ENCODE measurements around the gene FBXO17. TPM values are rescaled to one million over a fixed set of nuclear protein-coding genes. Genes with fewer than 3 reads are reported as not detected.

The FBXO17 gene
- total and polyA plus RNA-seq, 4 donors = 19.7 to 31.9 (median 23.4) TPM

GRCh38 chr19:38924388-38924787, 51.2 kb downstream of the FBXO17 start (continued):
- TF ChIP-seq, protein P1, sequence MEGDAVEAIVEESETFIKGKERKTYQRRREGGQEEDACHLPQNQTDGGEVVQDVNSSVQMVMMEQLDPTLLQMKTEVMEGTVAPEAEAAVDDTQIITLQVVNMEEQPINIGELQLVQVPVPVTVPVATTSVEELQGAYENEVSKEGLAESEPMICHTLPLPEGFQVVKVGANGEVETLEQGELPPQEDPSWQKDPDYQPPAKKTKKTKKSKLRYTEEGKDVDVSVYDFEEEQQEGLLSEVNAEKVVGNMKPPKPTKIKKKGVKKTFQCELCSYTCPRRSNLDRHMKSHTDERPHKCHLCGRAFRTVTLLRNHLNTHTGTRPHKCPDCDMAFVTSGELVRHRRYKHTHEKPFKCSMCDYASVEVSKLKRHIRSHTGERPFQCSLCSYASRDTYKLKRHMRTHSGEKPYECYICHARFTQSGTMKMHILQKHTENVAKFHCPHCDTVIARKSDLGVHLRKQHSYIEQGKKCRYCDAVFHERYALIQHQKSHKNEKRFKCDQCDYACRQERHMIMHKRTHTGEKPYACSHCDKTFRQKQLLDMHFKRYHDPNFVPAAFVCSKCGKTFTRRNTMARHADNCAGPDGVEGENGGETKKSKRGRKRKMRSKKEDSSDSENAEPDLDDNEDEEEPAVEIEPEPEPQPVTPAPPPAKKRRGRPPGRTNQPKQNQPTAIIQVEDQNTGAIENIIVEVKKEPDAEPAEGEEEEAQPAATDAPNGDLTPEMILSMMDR (IDR thresholded peaks at IDR 0.05; ENCODE audit: low read depth, low read length, missing input control) = no peak
- TF ChIP-seq YY1 (IDR thresholded peaks at IDR 0.05) = no peak

DNA sequence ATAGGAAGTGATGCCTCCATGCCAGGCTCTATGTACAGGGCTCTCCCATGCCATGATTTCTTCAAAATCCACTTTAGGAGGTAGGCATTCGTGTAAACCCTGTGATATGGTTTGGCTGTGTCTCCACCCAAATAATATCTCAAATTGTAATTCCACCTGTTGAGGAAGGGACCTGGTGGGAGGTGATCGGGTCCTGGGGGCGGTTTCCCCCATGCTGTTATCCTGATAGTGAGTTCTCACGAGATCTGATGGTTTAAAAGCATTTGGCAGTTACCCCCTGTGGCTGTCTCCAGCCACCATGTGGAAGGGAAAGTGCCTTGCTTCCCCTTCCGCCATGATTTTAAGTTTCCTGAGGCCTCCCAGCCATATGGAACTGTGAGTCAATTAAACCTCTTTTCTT, 53.1 kb downstream of the FBXO17 start:
- no peak for DNase-seq (ENCODE audit: low spot score)
- peaks cover 2 to 20% (median 8%) of the 10 kb centered on the region in 4 donors for H3K36me3 ChIP-seq (ENCODE audit: control insufficient read depth in 4 of 4, insufficient read depth in 3 of 4, low read depth in 1 of 4, low read length in 3 of 4)
- H3K4me3 ChIP-seq (ENCODE audit: low read depth in 1 of 3, low read length in 3 of 3) = no peak overlapping the region
- no peaks in the 10 kb centered on the region for H3K4me1 ChIP-seq (ENCODE audit: control insufficient read depth in 4 of 4, insufficient read depth in 4 of 4, low read length in 3 of 4)
- H3K9me3 ChIP-seq (ENCODE audit: control insufficient read depth in 4 of 4, low read length in 3 of 4) = no peaks in the 10 kb centered on the region
- TF ChIP-seq RXRA (IDR thresholded peaks at IDR 0.05) = no peak
- 95% methylated on average over 5 of the region's 5 CpGs for WGBS
- H3K9ac ChIP-seq (ENCODE audit: low read depth in 1 of 2, low read length in 2 of 2) = no peak overlapping the region
- no peaks in the 10 kb centered on the region for H3K27me3 ChIP-seq (ENCODE audit: control insufficient read depth in 4 of 4, insufficient read depth in 4 of 4, low read length in 3 of 4)
- H3K27ac ChIP-seq (ENCODE audit: low read depth in 1 of 2, low read length in 2 of 2) = no peak overlapping the region

GRCh38 chr19:38921420-38922274, 53.9 kb downstream of the FBXO17 start:
- Histone ChIP-seq H3K9me3 (ENCODE audit: control insufficient read depth in 4 of 4, low read length in 3 of 4) (no peaks in the 10 kb centered on the region), H3K27me3 (ENCODE audit: control insufficient read depth in 4 of 4, insufficient read depth in 4 of 4, low read length in 3 of 4) (no peaks in the 10 kb centered on the region), H3K27ac (ENCODE audit: low read depth in 1 of 2, low read length in 2 of 2) (no peak overlapping the region), H3K9ac (ENCODE audit: low read depth in 1 of 2, low read length in 2 of 2) (no peak overlapping the region), H3K36me3 (ENCODE audit: control insufficient read depth in 4 of 4, insufficient read depth in 3 of 4, low read depth in 1 of 4, low read length in 3 of 4) (peaks cover 2 to 20% (median 8%) of the 10 kb centered on the region in 4 donors), H3K4me1 (ENCODE audit: control insufficient read depth in 4 of 4, insufficient read depth in 4 of 4, low read length in 3 of 4) (no peaks in the 10 kb centered on the region), H3K4me3 (ENCODE audit: low read depth in 1 of 3, low read length in 3 of 3) (no peak overlapping the region)
- no peak for TF ChIP-seq HNF4A (conservative IDR thresholded peaks at IDR 0.05)
- TF ChIP-seq FOXA1 (IDR thresholded peaks at IDR 0.05) = no peak
- WGBS = 96% methylated on average over 20 of the region's 20 CpGs
- DNase-seq (ENCODE audit: low spot score) = no peak

- Histone ChIP-seq H3K9ac (ENCODE audit: low read depth in 1 of 2, low read length in 2 of 2) (no peak overlapping the region), H3K36me3 (ENCODE audit: control insufficient read depth in 4 of 4, insufficient read depth in 3 of 4, low read depth in 1 of 4, low read length in 3 of 4) (peaks cover 4 to 20% (median 7%) of the 10 kb centered on the region in 4 donors), H3K27ac (ENCODE audit: low read depth in 1 of 2, low read length in 2 of 2) (no peak overlapping the region), H3K27me3 (ENCODE audit: control insufficient read depth in 4 of 4, insufficient read depth in 4 of 4, low read length in 3 of 4) (no peaks in the 10 kb centered on the region), H3K9me3 (ENCODE audit: control insufficient read depth in 4 of 4, low read length in 3 of 4) (no peaks in the 10 kb centered on the region), H3K4me3 (ENCODE audit: low read depth in 1 of 3, low read length in 3 of 3) (no peak overlapping the region), H3K4me1 (ENCODE audit: control insufficient read depth in 4 of 4, insufficient read depth in 4 of 4, low read length in 3 of 4) (no peaks in the 10 kb centered on the region)
- DNase-seq (ENCODE audit: low spot score) = no peak
- 87% methylated on average over 14 of the region's 14 CpGs for whole genome bisulfite sequencing
- TF ChIP-seq RXRA (IDR thresholded peaks at IDR 0.05) (no peak), TAF1 (conservative IDR thresholded peaks at IDR 0.05) (no peak)
Observed at GRCh38 chr19:38920602-38921419, 54.7 kb downstream of the FBXO17 start.
